ENCODE measurements around the gene HIVEP3.
"Not testable (repeated sequence)": the region's sequence is repeated elsewhere in the genome, so short reads cannot be mapped to it uniquely, and the experiment has no call there.

Gene HIVEP3

DNA sequence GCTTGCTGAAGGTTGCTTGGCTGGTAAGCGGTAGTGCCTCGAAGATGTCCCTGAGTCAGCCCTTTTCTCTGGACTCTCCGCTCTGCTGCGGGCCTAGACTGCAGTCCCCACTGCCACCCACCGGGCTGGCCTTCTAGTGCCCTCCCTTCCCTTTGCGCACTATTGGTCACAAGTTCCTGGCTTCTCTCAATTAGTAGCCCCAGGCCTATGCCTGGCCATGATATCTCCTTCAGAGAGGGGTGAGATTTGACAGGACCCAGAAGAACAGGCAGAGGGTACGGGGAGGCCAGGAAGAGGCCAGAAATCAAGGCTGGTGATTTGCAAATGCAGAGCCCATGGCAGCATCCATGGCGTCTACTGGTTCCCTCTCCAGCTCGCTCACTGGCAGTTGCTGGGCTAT, 207.7 kb downstream of the HIVEP3 start:
- no peak for DNase-seq (ENCODE audit: low read depth)

GRCh38 chr1:41709873-41710272, 208.8 kb downstream of the HIVEP3 start:
- DNase-seq (ENCODE audit: low read depth) = no peak

DNA sequence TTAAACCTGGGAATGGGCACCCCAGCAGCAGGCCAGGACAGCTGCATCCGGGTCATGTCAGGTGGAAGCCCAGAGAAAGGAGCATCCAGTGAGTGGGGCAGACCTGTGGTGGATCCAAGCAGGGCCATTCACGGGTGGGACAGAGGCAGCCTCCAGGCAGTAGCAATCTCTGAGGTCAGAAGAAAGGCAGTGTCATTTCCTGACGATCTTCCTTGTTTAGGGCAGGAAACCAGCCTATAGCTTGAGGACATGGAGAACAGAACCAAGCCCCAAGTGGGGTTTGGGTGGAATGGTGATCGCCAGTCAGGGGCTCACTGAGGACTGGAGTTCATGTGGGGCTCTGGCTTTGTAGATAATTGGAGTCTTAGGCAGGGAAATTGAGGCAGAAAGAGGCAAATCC, 209.4 kb downstream of the HIVEP3 start:
- DNase-seq (ENCODE audit: low read depth) = no peak

- no peak for DNase-seq (ENCODE audit: low read depth)
These were observed 210.4 kb downstream of the HIVEP3 start for GRCh38 chr1:41708332-41708731.

- no peak for DNase-seq (ENCODE audit: low read depth)
These were observed 210.9 kb downstream of the HIVEP3 start for GRCh38 chr1:41707793-41708192.

GRCh38 chr1:41705798-41706197, 212.9 kb downstream of the HIVEP3 start:
- no peak for DNase-seq (ENCODE audit: low read depth)

- DNase-seq (ENCODE audit: low read depth) = no peak
These were observed 214.5 kb downstream of the HIVEP3 start for GRCh38 chr1:41704196-41704595.

DNA sequence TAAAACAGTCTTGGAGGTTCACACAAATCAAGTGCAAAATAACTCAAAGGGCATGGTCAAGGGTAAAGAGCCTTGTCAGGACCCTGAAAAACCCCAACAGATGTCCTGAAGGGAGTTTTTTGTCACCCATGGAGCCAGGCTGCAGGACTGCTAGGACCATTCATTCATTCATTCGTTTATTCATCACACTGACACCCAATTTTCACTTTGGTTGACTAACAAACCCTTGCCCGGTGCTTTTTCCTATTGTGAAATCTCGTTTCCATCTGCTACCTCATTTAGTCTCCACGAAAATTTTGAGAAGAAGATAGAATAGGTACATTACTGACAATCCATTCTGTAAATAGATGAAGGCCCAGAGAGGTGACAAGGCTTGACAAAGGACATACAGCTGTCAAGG, 216.0 kb downstream of the HIVEP3 start:
- DNase-seq (ENCODE audit: low read depth) = no peak

- no peak for DNase-seq (ENCODE audit: low read depth)
These were observed 217.7 kb downstream of the HIVEP3 start for GRCh38 chr1:41700986-41701535.

DNA sequence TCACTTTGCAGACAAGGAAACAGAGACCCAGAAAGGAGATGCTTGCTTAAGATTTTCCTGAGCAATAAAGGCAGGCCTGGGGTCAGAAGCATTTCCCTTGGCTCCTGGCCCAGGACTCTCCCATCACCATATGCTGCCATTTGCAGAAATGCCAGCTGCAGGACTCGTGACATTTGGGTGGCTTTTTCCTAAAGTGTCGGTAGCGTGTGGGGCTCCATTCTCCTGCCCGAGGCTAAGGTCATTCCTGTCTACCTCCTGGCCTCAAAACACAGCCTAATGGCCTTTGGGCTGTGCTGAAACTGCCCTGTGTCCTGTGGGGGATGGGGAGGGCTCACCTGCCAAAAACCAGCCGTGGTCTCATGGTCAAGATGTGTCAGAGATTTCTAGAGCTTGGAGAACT, 218.1 kb downstream of the HIVEP3 start:
- DNase-seq (ENCODE audit: low read depth) = no peak

- no peak for DNase-seq (ENCODE audit: low read depth)
These were observed 218.9 kb downstream of the HIVEP3 start for GRCh38 chr1:41699861-41700248.

- DNase-seq (ENCODE audit: low read depth) = no peak
These were observed 219.5 kb downstream of the HIVEP3 start for GRCh38 chr1:41698916-41699860.

DNA sequence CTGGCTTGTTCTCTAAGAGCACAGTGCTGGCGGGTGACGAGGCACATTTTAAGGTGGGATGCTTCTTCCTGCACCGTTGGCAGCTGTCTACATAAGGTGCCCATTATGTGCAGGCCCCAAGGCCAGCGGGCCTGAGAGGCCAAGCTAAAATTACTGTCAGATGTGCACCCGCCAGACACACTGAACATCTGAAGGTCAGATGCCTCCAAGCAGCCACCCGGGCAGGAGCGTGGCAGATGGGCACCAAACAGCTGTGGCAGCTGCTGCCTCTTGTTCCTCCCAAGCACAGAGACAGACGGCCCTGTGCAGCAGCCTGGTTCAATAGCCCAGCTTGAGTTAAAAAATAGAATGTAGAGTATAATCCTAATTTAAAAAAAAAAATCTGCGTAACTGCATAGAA, 222.3 kb downstream of the HIVEP3 start:
- no peak for DNase-seq (ENCODE audit: low read depth)

GRCh38 chr1:41695118-41695745, 223.5 kb downstream of the HIVEP3 start:
- DNase-seq (ENCODE audit: low read depth) = no peak

DNA sequence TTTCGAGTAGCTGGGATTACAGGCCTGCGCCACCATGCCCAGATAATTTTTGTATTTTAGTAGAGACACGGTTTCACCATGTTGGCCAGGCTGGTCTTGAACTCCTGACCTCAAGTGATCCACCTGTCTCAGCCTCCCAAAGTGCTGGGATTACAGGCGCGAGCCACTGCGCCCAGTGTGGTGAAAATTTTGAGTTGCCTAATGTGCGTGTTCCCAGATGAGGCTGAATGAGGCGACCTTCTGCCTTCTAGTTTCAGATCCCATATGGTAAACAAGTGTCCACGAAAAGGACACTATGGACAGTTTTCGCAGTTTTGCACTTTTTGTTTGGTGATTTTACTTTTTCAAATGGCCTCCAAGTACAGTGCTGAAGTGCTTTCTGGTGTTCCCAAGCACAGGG, 226.8 kb downstream of the HIVEP3 start:
- DNase-seq (ENCODE audit: low read depth) = not testable (repeated sequence)

DNA sequence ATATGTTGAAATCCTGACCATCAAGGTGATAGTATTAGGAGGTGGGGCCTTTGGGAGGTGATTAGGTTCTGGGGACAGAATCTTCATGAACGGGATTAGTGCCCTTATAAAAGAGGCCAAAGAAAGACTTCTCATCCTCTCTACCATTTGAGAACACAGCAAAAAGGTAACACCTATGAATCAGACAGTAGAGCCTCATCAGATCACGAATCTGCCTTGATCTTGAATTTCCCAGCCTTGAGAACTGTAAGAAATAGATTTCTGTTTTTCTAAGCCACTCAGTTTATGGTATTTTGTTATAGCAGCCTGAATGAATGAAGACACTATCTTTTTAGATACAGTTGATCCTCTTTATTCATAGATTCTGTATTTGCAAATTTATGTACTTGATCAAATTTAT, 227.3 kb downstream of the HIVEP3 start:
- no peak for DNase-seq (ENCODE audit: low read depth)

GRCh38 chr1:41690331-41690730, 228.4 kb downstream of the HIVEP3 start:
- no peak for DNase-seq (ENCODE audit: low read depth)

GRCh38 chr1:41689558-41689981, 229.2 kb downstream of the HIVEP3 start:
- DNase-seq (ENCODE audit: low read depth) = no peak

GRCh38 chr1:41689139-41689538, 229.6 kb downstream of the HIVEP3 start:
- no peak for DNase-seq (ENCODE audit: low read depth)

- no peak for DNase-seq (ENCODE audit: low read depth)
These were observed 231.7 kb downstream of the HIVEP3 start for GRCh38 chr1:41687007-41687406.

DNA sequence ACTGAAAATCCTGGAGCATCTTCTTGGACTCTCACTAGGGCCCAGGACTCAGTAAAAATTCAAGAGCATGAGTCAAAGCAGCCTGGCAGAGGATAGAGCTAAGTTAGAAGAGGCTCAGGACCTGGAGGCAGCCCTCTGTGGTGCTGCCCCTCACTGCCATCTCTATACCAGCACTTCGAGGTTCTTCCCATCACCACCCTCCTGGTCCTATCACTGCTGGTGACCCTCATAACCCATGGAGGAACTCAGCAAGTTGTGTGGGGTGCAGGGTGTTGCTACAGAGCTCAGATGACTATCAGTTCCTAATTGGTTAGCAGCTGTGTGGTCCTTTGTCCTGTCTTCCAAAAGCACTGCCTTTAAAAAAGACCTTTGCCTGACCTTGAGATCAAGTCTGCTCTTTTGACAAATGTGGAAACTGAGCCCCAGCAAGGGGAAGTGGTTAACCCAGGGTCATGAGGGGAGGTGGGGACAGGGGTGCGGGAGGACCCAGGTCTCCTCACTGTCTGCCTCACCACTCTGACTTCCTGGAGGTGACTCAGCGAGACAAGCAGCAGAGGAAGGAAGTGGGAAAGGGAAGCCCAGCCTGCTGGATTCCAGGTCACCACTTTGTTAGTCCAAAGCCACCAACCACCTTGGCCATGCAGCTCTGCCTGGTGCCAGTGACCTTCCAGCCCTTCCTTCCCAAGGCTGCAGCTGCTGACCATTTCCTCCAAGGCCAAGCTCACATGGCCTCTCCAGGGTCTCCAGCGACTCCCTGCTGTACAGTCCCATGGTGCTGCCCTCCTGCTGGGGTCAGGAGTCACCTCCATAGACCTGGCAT, 234.8 kb downstream of the HIVEP3 start:
- no peak for DNase-seq (ENCODE audit: low read depth)

Measured in stimulated activated CD8-positive, alpha-beta memory T cell treated with anti-CD3 and anti-CD28 coated beads, Interleukin-7, amount 100 ng/mL, for 24 hours (primary cell).